Nephron (organoid): ENCODE data around the gene EXOC6.

ENCODE experiments used
- H3K27ac Mint-ChIP-seq, 3 experiments: 2 replicates each; pipeline ENCODE4 v1.8.0; 2020; ENCODE audit warnings: mixed read lengths in 3 of 3, mild to moderate bottlenecking in 2 of 3, moderate library complexity in 1 of 3
- H3K27me3 Mint-ChIP-seq: 2 replicates; pipeline ENCODE4 v1.8.0; 2021; ENCODE audit warnings: low read depth, mild to moderate bottlenecking, moderate library complexity, mixed read lengths
- H3K36me3 Mint-ChIP-seq: 2 replicates; pipeline ENCODE4 v1.8.0; 2020; ENCODE audit warnings: low read depth, mixed read lengths
- H3K4me1 Mint-ChIP-seq: 2 replicates; pipeline ENCODE4 v1.8.0; 2020; ENCODE audit warnings: mixed read lengths
- H3K4me3 Mint-ChIP-seq, 3 experiments: 2 replicates each; pipeline ENCODE4 v1.8.0; 2020; ENCODE audit warnings: mild to moderate bottlenecking in 3 of 3, mixed read lengths in 3 of 3, moderate library complexity in 2 of 3
- H3K9me3 Mint-ChIP-seq: 2 replicates; pipeline ENCODE4 v1.8.0; 2020; ENCODE audit warnings: mixed read lengths
- TF ChIP-seq, protein P1 (sequence below), 3 experiments: fragments of 200-600 bp; sonication (generic); IDR thresholded peaks; one replicate each; pipeline ENCODE4 v1.5.0; 2021; ENCODE audit warnings: antibody characterized with exemption in 3 of 3; ENCODE audit not compliant: unreplicated experiment in 3 of 3

The EXOC6 gene

GRCh38 chr10:92916433-92916832, 68.1 kb downstream of the EXOC6 start:
- Mint-ChIP-seq H3K9me3 (peaks cover 10% of the 10 kb centered on the region), H3K4me3 (no peak overlapping the region), H3K4me1 (peaks cover 18% of the 10 kb centered on the region), H3K27me3 (no peaks in the 10 kb centered on the region), H3K27ac (no peak overlapping the region), H3K36me3 (peaks cover 22% of the 10 kb centered on the region)
- TF ChIP-seq, protein P1, sequence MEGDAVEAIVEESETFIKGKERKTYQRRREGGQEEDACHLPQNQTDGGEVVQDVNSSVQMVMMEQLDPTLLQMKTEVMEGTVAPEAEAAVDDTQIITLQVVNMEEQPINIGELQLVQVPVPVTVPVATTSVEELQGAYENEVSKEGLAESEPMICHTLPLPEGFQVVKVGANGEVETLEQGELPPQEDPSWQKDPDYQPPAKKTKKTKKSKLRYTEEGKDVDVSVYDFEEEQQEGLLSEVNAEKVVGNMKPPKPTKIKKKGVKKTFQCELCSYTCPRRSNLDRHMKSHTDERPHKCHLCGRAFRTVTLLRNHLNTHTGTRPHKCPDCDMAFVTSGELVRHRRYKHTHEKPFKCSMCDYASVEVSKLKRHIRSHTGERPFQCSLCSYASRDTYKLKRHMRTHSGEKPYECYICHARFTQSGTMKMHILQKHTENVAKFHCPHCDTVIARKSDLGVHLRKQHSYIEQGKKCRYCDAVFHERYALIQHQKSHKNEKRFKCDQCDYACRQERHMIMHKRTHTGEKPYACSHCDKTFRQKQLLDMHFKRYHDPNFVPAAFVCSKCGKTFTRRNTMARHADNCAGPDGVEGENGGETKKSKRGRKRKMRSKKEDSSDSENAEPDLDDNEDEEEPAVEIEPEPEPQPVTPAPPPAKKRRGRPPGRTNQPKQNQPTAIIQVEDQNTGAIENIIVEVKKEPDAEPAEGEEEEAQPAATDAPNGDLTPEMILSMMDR (IDR thresholded peaks at IDR 0.05; ENCODE audit: unreplicated experiment in 3 of 3): no peak

- no peak overlapping the region for H3K27ac Mint-ChIP-seq
- no peaks in the 10 kb centered on the region for H3K27me3 Mint-ChIP-seq
- peaks cover 13% of the 10 kb centered on the region for H3K9me3 Mint-ChIP-seq
- TF ChIP-seq, protein P1 (IDR thresholded peaks at IDR 0.05; ENCODE audit: unreplicated experiment in 3 of 3): no peak
- peaks cover 33% of the 10 kb centered on the region for H3K36me3 Mint-ChIP-seq
- H3K4me1 Mint-ChIP-seq: peaks cover 5% of the 10 kb centered on the region
- H3K4me3 Mint-ChIP-seq: no peak overlapping the region
Measured at GRCh38 chr10:92918603-92919002, 70.3 kb downstream of the EXOC6 start.

- H3K4me3 Mint-ChIP-seq: no peak overlapping the region
Measured at GRCh38 chr10:92920866-92921265, 72.5 kb downstream of the EXOC6 start.

GRCh38 chr10:92923416-92923815, 75.1 kb downstream of the EXOC6 start:
- Mint-ChIP-seq H3K27me3 (no peaks in the 10 kb centered on the region), H3K9me3 (peaks cover 13% of the 10 kb centered on the region), H3K36me3 (peaks cover 39% of the 10 kb centered on the region), H3K27ac (no peak overlapping the region), H3K4me1 (no peaks in the 10 kb centered on the region), H3K4me3 (no peak overlapping the region)
- TF ChIP-seq, protein P1 (IDR thresholded peaks at IDR 0.05; ENCODE audit: unreplicated experiment in 3 of 3): no peak

More at GRCh38 chr10:92920866-92921265, 72.5 kb downstream of the EXOC6 start:
- no peaks in the 10 kb centered on the region for H3K4me1 Mint-ChIP-seq
- TF ChIP-seq, protein P1 (IDR thresholded peaks at IDR 0.05; ENCODE audit: unreplicated experiment in 3 of 3): no peak
- H3K9me3 Mint-ChIP-seq: peaks cover 13% of the 10 kb centered on the region
- no peak overlapping the region for H3K27ac Mint-ChIP-seq
- no peaks in the 10 kb centered on the region for H3K27me3 Mint-ChIP-seq
- H3K36me3 Mint-ChIP-seq: peaks cover 29% of the 10 kb centered on the region

- Mint-ChIP-seq H3K36me3 (peaks cover 30% of the 10 kb centered on the region), H3K4me1 (no peaks in the 10 kb centered on the region), H3K27me3 (no peaks in the 10 kb centered on the region), H3K4me3 (no peak overlapping the region), H3K9me3 (peaks cover 13% of the 10 kb centered on the region), H3K27ac (no peak overlapping the region)
- TF ChIP-seq, protein P1 (IDR thresholded peaks at IDR 0.05; ENCODE audit: unreplicated experiment in 3 of 3): no peak
Measured at GRCh38 chr10:92929896-92930295, 81.6 kb downstream of the EXOC6 start.

DNA sequence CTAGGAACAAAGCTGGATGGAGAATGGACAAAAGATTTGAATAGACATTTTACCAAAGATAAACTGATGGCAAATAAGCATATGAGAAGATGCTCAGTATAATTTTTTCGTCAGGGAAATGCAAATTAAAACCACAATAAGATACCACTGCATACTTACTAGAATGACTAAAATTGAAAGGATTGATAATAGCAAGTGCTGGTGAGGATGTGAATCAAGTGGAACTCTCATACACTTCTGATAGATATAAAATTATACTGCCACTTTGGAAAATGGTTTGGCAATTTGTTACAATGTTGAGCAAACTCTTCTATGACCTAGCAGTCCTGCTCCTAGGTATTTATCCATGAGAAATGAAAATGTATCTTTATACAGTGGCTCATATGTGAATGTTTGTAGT, 83.3 kb downstream of the EXOC6 start:
- no peaks in the 10 kb centered on the region for H3K4me1 Mint-ChIP-seq
- no peak overlapping the region for H3K4me3 Mint-ChIP-seq
- H3K9me3 Mint-ChIP-seq: peaks cover 13% of the 10 kb centered on the region
- H3K27ac Mint-ChIP-seq: no peak overlapping the region
- no peaks in the 10 kb centered on the region for H3K27me3 Mint-ChIP-seq
- TF ChIP-seq, protein P1 (IDR thresholded peaks at IDR 0.05; ENCODE audit: unreplicated experiment in 3 of 3): no peak
- peaks cover 30% of the 10 kb centered on the region for H3K36me3 Mint-ChIP-seq
